ENCODE data around the gene NARS2. TPM values are rescaled to one million over a fixed set of nuclear protein-coding genes. Genes with fewer than 3 reads are reported as not detected.

The NARS2 gene
- 10 to 100 TPM in 1 of 2 donors, 1 to 10 TPM in 1; 7.7 to 14.8 TPM for total RNA-seq

GRCh38 chr11:78574386-78575381 lies at the start of gene NARS2:
Gene NARS2, minus strand, starts transcription at chr11:78574864. Its CDS starts 376 bp downstream, at chr11:78574488.
- Histone ChIP-seq H3K27me3 (no peaks in the 10 kb centered on the region), H3K9me3 (no peaks in the 10 kb centered on the region), H3K4me1 (peaks cover 0 to 19% of the 10 kb centered on the region in 2 donors), H3K27ac (peak within 1 kb of the TSS; percentile 84 to 91), H3K4me3 (peak within 1 kb of the TSS; percentile 60 to 89), H3K36me3 (peaks cover 14% of the 10 kb centered on the region)
- no peak for TF ChIP-seq CTCF (IDR thresholded peaks at IDR 0.05)
- DNase-seq (ENCODE audit: low spot score) = peak; percentile 98

GRCh38 chr11:78622666-78623065 lies 48.0 kb upstream of the NARS2 start:
- Histone ChIP-seq H3K27ac (no peak overlapping the region), H3K9me3 (peaks cover 0 to 31% of the 10 kb centered on the region in 2 donors), H3K27me3 (no peaks in the 10 kb centered on the region), H3K4me3 (no peak overlapping the region), H3K4me1 (no peaks in the 10 kb centered on the region), H3K36me3 (no peaks in the 10 kb centered on the region)
- TF ChIP-seq CTCF (IDR thresholded peaks at IDR 0.05) = no peak
- DNase-seq (ENCODE audit: low spot score) = no peak

GRCh38 chr11:78620159-78620558 lies 45.5 kb upstream of the NARS2 start:
- no peak overlapping the region for H3K27ac ChIP-seq
- H3K36me3 ChIP-seq = no peaks in the 10 kb centered on the region
- H3K4me3 ChIP-seq = no peak overlapping the region
- TF ChIP-seq CTCF (IDR thresholded peaks at IDR 0.05) = no peak
- H3K4me1 ChIP-seq = no peaks in the 10 kb centered on the region
- H3K9me3 ChIP-seq = peaks cover 0 to 25% of the 10 kb centered on the region in 2 donors
- H3K27me3 ChIP-seq = no peaks in the 10 kb centered on the region
- DNase-seq (ENCODE audit: low spot score) = no peak

- no peak overlapping the region for H3K27ac ChIP-seq
- no peaks in the 10 kb centered on the region for H3K36me3 ChIP-seq
- H3K27me3 ChIP-seq = no peaks in the 10 kb centered on the region
- peaks cover 0 to 20% of the 10 kb centered on the region in 2 donors for H3K9me3 ChIP-seq
- no peak for TF ChIP-seq CTCF (IDR thresholded peaks at IDR 0.05)
- H3K4me3 ChIP-seq = no peak overlapping the region
- no peaks in the 10 kb centered on the region for H3K4me1 ChIP-seq
- no peak for DNase-seq (ENCODE audit: low spot score)
Observed at GRCh38 chr11:78615724-78616123, 41.1 kb upstream of the NARS2 start.

- no peak overlapping the region for H3K27ac ChIP-seq
Observed at GRCh38 chr11:78613378-78613813, 38.7 kb upstream of the NARS2 start.

More at GRCh38 chr11:78613378-78613813, 38.7 kb upstream of the NARS2 start:
- no peaks in the 10 kb centered on the region for H3K27me3 ChIP-seq
- TF ChIP-seq CTCF (IDR thresholded peaks at IDR 0.05) = no peak
- H3K9me3 ChIP-seq = no peaks in the 10 kb centered on the region
- no peaks in the 10 kb centered on the region for H3K36me3 ChIP-seq
- no peaks in the 10 kb centered on the region for H3K4me1 ChIP-seq
- DNase-seq (ENCODE audit: low spot score) = no peak
- H3K4me3 ChIP-seq = no peak overlapping the region

Data from right atrium auricular region (tissue), 2 donors.